GM12892 (cell line): ENCODE data around the gene NELL1.

Experiments
- POLR2A ChIP-seq: IDR thresholded peaks from 2 replicates; pipeline ENCODE4 v1.6.1; 2011; ENCODE audit warnings: low read depth, low read length, control low read depth
- TAF1 ChIP-seq: IDR thresholded peaks from 2 replicates; pipeline ENCODE4 v1.6.1; 2011; ENCODE audit warnings: low read depth, mild to moderate bottlenecking, control low read depth, low read length, borderline replicate concordance

GRCh38 chr11:21278840-21279239 is 609.5 kb downstream of the NELL1 start:
- TF ChIP-seq TAF1: no peak
- no peak for TF ChIP-seq POLR2A
